ENCODE results near the gene FAM186B. TPM values are rescaled to one million over a fixed set of nuclear protein-coding genes. Genes with fewer than 3 reads are reported as not detected.

FAM186B gene
- total RNA-seq, 1 donor from 2014 or later: 0.62 TPM

- intact Hi-C loops (cut with DNase I): no loop called here
- ATAC-seq (peak; percentile 82), DNase-seq (ENCODE audit: missing footprints) (no peak)
Observed at GRCh38 chr12:49636979-49637755, 31.7 kb upstream of the FAM186B start.

GRCh38 chr12:49636574-49636973 lies 31.1 kb upstream of the FAM186B start:
- DNase-seq (ENCODE audit: missing footprints): no peak
- ATAC-seq: no peak
- intact Hi-C loops (cut with DNase I): no loop called here

- ATAC-seq: no peak
- DNase-seq (ENCODE audit: missing footprints): no peak
- intact Hi-C loops (cut with DNase I): no loop called here
Observed at GRCh38 chr12:49635656-49636055, 30.2 kb upstream of the FAM186B start.

GRCh38 chr12:49635036-49635435 lies 29.6 kb upstream of the FAM186B start:
- no peak for DNase-seq (ENCODE audit: missing footprints)
- ATAC-seq: no peak
- intact Hi-C loops (cut with DNase I): no loop called here

GRCh38 chr12:49633703-49634345 lies 28.4 kb upstream of the FAM186B start:
- intact Hi-C loops (cut with DNase I): no loop called here
- DNase-seq (ENCODE audit: missing footprints) (no peak), ATAC-seq (no peak)

- ATAC-seq: no peak
- intact Hi-C loops (cut with DNase I): no loop called here
- DNase-seq (ENCODE audit: missing footprints): no peak
Observed at GRCh38 chr12:49632986-49633702, 27.7 kb upstream of the FAM186B start.

- DNase-seq (ENCODE audit: missing footprints) (no peak), ATAC-seq (no peak)
- intact Hi-C loops (cut with DNase I): no loop called here
Observed at GRCh38 chr12:49632401-49632800, 27.0 kb upstream of the FAM186B start.

- intact Hi-C loops (cut with DNase I): no loop called here
- no peak for DNase-seq (ENCODE audit: missing footprints)
- ATAC-seq: no peak
Observed at GRCh38 chr12:49631336-49631907, 26.0 kb upstream of the FAM186B start.

- intact Hi-C loops (cut with DNase I): no loop called here
- DNase-seq (ENCODE audit: missing footprints) (no peak), ATAC-seq (no peak)
Observed at GRCh38 chr12:49627752-49628360, 22.4 kb upstream of the FAM186B start.

GRCh38 chr12:49626836-49627235 lies 21.4 kb upstream of the FAM186B start:
- no peak for ATAC-seq
- DNase-seq (ENCODE audit: missing footprints): no peak
- intact Hi-C loops (cut with DNase I): no loop called here

- ATAC-seq: no peak
- DNase-seq (ENCODE audit: missing footprints): no peak
- intact Hi-C loops (cut with DNase I): no loop called here
Observed at GRCh38 chr12:49626169-49626835, 20.9 kb upstream of the FAM186B start.

GRCh38 chr12:49624921-49625577 lies 19.6 kb upstream of the FAM186B start:
- intact Hi-C loops (cut with DNase I): no loop called here
- ATAC-seq (no peak), DNase-seq (ENCODE audit: missing footprints) (no peak)

- DNase-seq (ENCODE audit: missing footprints) (peak; percentile 95), ATAC-seq (peak; percentile 92)
- intact Hi-C loops (cut with DNase I): no loop called here
Observed at GRCh38 chr12:49623142-49623904, 17.9 kb upstream of the FAM186B start, which contains the start of gene PRPF40B. Gene PRPF40B (plus strand): TSS chr12:49623561. CDS start chr12:49623591, 30 bp downstream.

GRCh38 chr12:49622501-49623141 lies 17.2 kb upstream of the FAM186B start:
- intact Hi-C loops (cut with DNase I): no loop called here
- peak; percentile 47 for ATAC-seq
- DNase-seq (ENCODE audit: missing footprints): peak; percentile 68

GRCh38 chr12:49621651-49622500 lies 16.4 kb upstream of the FAM186B start:
- no peak for ATAC-seq
- DNase-seq (ENCODE audit: missing footprints): no peak
- intact Hi-C loops (cut with DNase I): no loop called here

- intact Hi-C loops (cut with DNase I): no loop called here
Observed at GRCh38 chr12:49619286-49619685, 13.8 kb upstream of the FAM186B start.

More at GRCh38 chr12:49619286-49619685, 13.8 kb upstream of the FAM186B start:
- DNase-seq (ENCODE audit: missing footprints) (no peak), ATAC-seq (no peak)
